Measurements from ENCODE around the gene ZNF8.

ZNF8 gene

DNA sequence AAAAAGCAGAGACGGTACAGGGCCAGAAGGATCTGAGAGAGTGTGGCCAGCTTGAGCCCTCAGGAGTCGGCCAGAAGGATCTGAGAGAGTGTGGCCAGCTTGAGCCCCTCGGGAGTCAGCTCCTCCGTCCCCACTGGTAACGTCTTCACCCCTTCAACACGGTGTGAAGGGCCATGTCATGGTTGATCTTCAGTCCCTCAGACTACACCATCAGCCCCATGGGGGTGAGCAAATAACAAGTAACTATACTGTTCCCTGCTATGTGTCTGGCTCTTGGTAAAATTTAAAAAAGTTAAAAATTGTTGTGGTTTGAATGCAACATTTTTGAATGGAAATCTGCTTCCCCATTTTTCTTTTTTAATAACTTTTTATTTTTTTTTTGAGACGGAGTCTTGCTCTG, 1.6 kb upstream of the ZNF8 start:
- peaks cover 18 to 25% of the 10 kb centered on the region in 2 donors for H3K4me1 Mint-ChIP-seq
- H3K27me3 Mint-ChIP-seq: no peaks in the 10 kb centered on the region
- H3K9me3 Mint-ChIP-seq: peaks cover 5 to 6% of the 10 kb centered on the region in 2 donors
- H3K27ac Mint-ChIP-seq: peak overlapping the region; percentile 31
- peak overlapping the region; percentile 50 to 55 for H3K4me3 Mint-ChIP-seq
- H3K36me3 Mint-ChIP-seq: peaks cover 47 to 71% of the 10 kb centered on the region in 2 donors
- ATAC-seq (replicated peaks) (no peak), DNase-seq (no peak)

- DNase-seq: no peak
- peaks cover 42 to 68% of the 10 kb centered on the region in 2 donors for H3K36me3 Mint-ChIP-seq
- ATAC-seq (replicated peaks): peak; percentile 2 to 12
Observed at GRCh38 chr19:58277748-58278540, 811 bp upstream of the ZNF8 start.

DNA sequence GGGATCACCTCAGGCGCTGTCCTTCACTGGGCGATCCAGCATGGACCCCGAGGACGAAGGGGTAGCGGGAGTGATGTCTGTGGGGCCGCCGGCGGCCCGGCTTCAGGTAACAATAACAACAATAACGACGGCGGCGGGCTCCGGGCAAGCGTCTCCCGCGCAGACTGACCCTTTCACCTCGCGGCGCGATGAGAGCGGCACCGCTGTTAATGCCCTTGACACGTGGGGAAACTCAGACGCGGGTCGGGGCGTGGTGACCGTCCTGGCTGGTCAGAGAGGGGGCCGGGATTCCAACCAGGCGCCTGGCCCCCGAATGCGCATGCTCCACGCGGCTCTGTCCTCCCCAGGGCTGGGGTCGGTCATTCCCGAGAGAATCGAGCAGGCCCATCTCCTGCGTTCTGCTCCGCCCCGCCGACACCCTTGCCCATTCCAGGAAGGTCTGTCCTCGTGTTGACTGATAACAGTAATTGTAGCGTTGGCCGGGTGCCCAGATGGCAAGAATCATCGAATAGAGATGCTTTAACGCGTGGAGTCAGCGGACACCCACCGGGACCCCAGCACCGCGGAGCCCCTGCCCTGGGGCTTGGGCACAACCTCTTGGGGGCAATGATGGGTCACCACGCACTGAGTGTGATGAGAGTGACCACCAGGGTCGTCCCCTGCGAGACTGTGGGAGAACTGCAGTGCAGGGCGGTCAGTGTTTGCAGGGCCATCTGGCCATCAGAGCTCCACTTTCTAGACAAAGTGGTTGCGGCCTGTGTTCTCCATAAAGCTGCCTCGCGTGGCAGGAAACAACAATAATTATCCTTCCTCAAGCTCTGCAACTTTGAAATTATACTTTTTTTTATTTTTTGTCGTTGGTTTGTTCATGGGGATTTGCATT, 528 bp downstream of the ZNF8 start:
- H3K9me3 Mint-ChIP-seq: peaks cover 3 to 5% of the 10 kb centered on the region in 2 donors

More at GRCh38 chr19:58277748-58278540, 811 bp upstream of the ZNF8 start:
- peak overlapping the region; percentile 94 to 98 for H3K4me3 Mint-ChIP-seq
- peaks cover 20 to 25% of the 10 kb centered on the region in 2 donors for H3K4me1 Mint-ChIP-seq
- no peaks in the 10 kb centered on the region for H3K27me3 Mint-ChIP-seq
- peak overlapping the region; percentile 99 for H3K27ac Mint-ChIP-seq
- H3K9me3 Mint-ChIP-seq: peaks cover 3 to 5% of the 10 kb centered on the region in 2 donors

GRCh38 chr19:58279925-58280316, 1.2 kb downstream of the ZNF8 start:
- Mint-ChIP-seq H3K27me3 (no peaks in the 10 kb centered on the region), H3K4me1 (peaks cover 20 to 25% of the 10 kb centered on the region in 2 donors), H3K4me3 (peak overlapping the region; percentile 94 to 98), H3K36me3 (peaks cover 32 to 53% of the 10 kb centered on the region in 2 donors), H3K27ac (peak overlapping the region; percentile 4), H3K9me3 (peaks cover 3 to 5% of the 10 kb centered on the region in 2 donors)
- no peak for ATAC-seq (replicated peaks)
- DNase-seq: no peak

More for the DNA sequence above, 528 bp downstream of the ZNF8 start:
- ATAC-seq (replicated peaks) (peak; percentile 26 to 30), DNase-seq (peak; percentile 37)
- peaks cover 20 to 25% of the 10 kb centered on the region in 2 donors for H3K4me1 Mint-ChIP-seq
- peak overlapping the region; percentile 99 for H3K27ac Mint-ChIP-seq
- no peaks in the 10 kb centered on the region for H3K27me3 Mint-ChIP-seq
- H3K36me3 Mint-ChIP-seq: peaks cover 38 to 57% of the 10 kb centered on the region in 2 donors
- H3K4me3 Mint-ChIP-seq: peak overlapping the region; percentile 94 to 98

DNA sequence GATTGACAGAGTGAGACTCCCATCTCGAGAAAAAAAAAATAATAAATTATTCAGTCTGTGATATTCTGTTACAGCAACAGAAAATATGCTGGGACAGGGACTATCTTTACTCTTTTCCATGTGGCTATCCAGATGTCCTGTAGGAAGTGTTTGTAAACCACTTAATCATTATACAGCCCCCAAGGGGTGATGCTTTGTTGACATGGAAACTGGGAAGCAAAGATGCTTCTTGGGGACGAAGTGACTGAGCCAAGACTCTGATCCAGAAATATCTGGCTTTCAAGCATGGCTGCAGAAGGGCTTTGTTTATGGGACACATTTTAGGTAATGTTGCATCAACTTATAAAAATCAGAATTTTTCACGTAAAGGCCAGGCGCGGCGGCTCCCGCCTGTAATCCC, 5.4 kb downstream of the ZNF8 start:
- no peak for ATAC-seq (replicated peaks)
- peaks cover 18 to 25% of the 10 kb centered on the region in 2 donors for H3K4me1 Mint-ChIP-seq
- peaks cover 0 to 5% of the 10 kb centered on the region in 2 donors for H3K9me3 Mint-ChIP-seq
- H3K27ac Mint-ChIP-seq: no peak overlapping the region
- DNase-seq: no peak
- peaks cover 43 to 66% of the 10 kb centered on the region in 2 donors for H3K36me3 Mint-ChIP-seq
- H3K4me3 Mint-ChIP-seq: no peak overlapping the region
- no peaks in the 10 kb centered on the region for H3K27me3 Mint-ChIP-seq

- Mint-ChIP-seq H3K4me1 (peaks cover 0 to 8% of the 10 kb centered on the region in 2 donors), H3K27ac (no peak overlapping the region), H3K4me3 (no peak overlapping the region), H3K9me3 (peaks cover 25 to 32% of the 10 kb centered on the region in 2 donors), H3K27me3 (no peaks in the 10 kb centered on the region), H3K36me3 (peaks cover 66 to 94% of the 10 kb centered on the region in 2 donors)
- ATAC-seq (replicated peaks) (no peak), DNase-seq (no peak)
Observed at GRCh38 chr19:58291943-58292342, 13.2 kb downstream of the ZNF8 start.

DNA sequence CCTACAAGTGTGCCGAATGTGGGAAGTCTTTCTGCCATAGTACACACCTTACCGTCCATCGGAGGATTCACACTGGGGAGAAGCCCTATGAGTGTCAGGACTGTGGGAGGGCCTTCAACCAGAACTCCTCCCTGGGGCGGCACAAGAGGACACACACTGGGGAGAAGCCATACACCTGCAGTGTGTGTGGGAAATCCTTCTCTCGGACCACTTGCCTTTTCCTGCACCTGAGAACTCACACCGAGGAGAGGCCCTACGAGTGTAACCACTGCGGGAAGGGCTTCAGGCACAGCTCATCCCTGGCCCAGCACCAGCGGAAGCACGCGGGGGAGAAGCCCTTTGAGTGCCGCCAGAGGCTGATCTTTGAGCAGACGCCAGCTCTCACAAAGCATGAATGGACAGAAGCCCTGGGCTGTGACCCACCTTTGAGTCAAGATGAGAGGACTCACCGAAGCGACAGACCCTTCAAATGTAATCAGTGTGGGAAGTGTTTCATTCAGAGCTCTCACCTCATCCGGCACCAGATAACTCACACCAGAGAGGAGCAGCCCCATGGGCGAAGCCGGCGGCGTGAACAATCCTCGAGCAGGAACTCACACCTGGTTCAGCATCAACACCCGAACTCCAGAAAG, 16.1 kb downstream of the ZNF8 start:
- Mint-ChIP-seq H3K27ac (no peak overlapping the region), H3K27me3 (no peaks in the 10 kb centered on the region), H3K9me3 (peaks cover 25 to 32% of the 10 kb centered on the region in 2 donors)

DNA sequence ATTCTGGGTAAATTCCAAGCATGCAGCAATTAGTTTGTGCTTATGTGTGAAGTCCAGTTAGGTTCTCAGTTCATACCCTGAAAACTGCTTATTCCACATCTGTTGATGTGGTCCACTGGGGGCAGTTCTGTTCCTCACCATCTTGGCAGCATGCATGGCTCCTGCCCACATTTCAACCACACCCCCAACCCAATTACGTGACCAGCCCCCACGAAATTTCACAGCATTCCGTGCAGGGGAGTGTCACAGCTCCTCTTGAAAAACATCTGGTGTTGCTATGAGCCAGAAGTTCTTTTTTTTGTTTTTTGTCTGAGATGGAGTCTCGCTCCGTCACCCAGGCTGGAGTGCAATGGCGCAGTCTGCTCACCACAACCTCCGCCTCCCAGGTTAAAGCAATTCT, 17.3 kb downstream of the ZNF8 start:
- peaks cover 0 to 7% of the 10 kb centered on the region in 2 donors for H3K4me1 Mint-ChIP-seq
- DNase-seq (no peak), ATAC-seq (replicated peaks) (no peak)
- peaks cover 69 to 92% of the 10 kb centered on the region in 2 donors for H3K36me3 Mint-ChIP-seq
- H3K27ac Mint-ChIP-seq: no peak overlapping the region
- peaks cover 25 to 30% of the 10 kb centered on the region in 2 donors for H3K9me3 Mint-ChIP-seq
- H3K4me3 Mint-ChIP-seq: no peak overlapping the region
- H3K27me3 Mint-ChIP-seq: no peaks in the 10 kb centered on the region

More for the DNA sequence above, 16.1 kb downstream of the ZNF8 start:
- peaks cover 62 to 88% of the 10 kb centered on the region in 2 donors for H3K36me3 Mint-ChIP-seq
- H3K4me3 Mint-ChIP-seq: no peak overlapping the region
- no peak for ATAC-seq (replicated peaks)
- H3K4me1 Mint-ChIP-seq: peaks cover 0 to 8% of the 10 kb centered on the region in 2 donors
- no peak for DNase-seq

DNA sequence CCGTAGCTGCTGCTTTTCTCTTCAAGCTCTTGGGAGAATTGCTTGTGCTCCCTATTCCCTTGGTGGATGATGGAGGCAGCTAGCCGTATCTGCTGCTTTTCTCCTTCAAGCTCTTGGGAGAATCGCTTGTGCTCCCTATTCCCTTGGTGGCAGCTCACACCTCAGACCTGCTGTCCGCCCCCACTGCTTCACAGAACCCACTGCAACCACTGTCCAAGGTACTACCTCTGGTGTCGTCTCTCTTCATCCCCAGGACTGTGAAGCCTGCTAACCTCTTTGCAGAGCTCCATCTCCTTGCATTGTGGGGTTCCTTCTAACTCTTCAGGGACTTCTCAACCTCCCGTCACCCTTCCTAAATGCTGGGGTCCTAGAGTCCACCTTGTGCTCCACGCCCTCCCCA, 21.9 kb downstream of the ZNF8 start:
- Mint-ChIP-seq H3K36me3 (peaks cover 50 to 76% of the 10 kb centered on the region in 2 donors), H3K4me1 (peaks cover 9 to 16% of the 10 kb centered on the region in 2 donors), H3K9me3 (no peaks in the 10 kb centered on the region), H3K27me3 (no peaks in the 10 kb centered on the region), H3K27ac (no peak overlapping the region), H3K4me3 (no peak overlapping the region)
- no peak for ATAC-seq (replicated peaks)
- DNase-seq: no peak

DNA sequence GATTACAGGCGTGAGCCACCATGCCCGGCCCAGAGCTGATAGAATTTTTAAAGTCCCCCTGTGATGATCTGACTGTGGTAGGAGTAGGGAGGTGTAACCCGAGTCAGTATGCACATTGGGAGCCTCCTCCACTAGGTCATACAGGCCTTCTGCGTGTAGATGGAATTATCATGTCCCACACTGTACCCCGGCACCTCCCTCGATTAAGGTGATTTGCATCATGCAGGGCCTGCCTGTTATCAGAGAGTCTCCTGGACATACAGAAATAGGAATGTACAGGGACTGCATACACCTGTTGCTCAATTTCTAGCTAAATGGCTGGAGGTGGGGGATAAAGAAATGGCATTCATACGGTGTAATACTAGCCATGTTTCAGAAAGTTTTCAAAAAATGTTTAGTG, 25.5 kb downstream of the ZNF8 start:
- H3K9me3 Mint-ChIP-seq: no peaks in the 10 kb centered on the region
- no peak for ATAC-seq (replicated peaks)
- peak overlapping the region; percentile 3 for H3K27ac Mint-ChIP-seq
- peak overlapping the region; percentile 97 for H3K4me3 Mint-ChIP-seq
- H3K27me3 Mint-ChIP-seq: no peaks in the 10 kb centered on the region
- DNase-seq: no peak
- H3K36me3 Mint-ChIP-seq: peaks cover 51 to 68% of the 10 kb centered on the region in 2 donors
- peaks cover 15 to 24% of the 10 kb centered on the region in 2 donors for H3K4me1 Mint-ChIP-seq

DNA sequence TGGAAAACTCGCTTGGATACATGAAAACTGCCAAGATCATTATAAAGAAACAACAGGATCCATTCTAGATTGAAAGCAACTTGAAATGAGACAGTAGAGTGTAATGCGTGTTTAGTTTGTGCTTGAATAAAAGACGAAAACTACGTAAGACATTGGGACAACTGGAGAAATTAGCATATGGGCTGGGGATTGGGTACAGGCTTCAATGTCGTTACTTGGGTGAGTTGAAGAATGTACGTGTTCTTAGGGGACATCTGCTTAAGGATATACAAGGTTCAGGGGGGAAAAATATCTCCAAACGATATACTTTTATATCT, 26.0 kb downstream of the ZNF8 start:
- peak overlapping the region; percentile 97 for H3K4me3 Mint-ChIP-seq
- H3K27ac Mint-ChIP-seq: peak overlapping the region; percentile 99
- peaks cover 15 to 24% of the 10 kb centered on the region in 2 donors for H3K4me1 Mint-ChIP-seq
- DNase-seq (no peak), ATAC-seq (replicated peaks) (peak; percentile 9 to 10)
- H3K27me3 Mint-ChIP-seq: no peaks in the 10 kb centered on the region
- H3K9me3 Mint-ChIP-seq: no peaks in the 10 kb centered on the region
- H3K36me3 Mint-ChIP-seq: peaks cover 54 to 70% of the 10 kb centered on the region in 2 donors

DNA sequence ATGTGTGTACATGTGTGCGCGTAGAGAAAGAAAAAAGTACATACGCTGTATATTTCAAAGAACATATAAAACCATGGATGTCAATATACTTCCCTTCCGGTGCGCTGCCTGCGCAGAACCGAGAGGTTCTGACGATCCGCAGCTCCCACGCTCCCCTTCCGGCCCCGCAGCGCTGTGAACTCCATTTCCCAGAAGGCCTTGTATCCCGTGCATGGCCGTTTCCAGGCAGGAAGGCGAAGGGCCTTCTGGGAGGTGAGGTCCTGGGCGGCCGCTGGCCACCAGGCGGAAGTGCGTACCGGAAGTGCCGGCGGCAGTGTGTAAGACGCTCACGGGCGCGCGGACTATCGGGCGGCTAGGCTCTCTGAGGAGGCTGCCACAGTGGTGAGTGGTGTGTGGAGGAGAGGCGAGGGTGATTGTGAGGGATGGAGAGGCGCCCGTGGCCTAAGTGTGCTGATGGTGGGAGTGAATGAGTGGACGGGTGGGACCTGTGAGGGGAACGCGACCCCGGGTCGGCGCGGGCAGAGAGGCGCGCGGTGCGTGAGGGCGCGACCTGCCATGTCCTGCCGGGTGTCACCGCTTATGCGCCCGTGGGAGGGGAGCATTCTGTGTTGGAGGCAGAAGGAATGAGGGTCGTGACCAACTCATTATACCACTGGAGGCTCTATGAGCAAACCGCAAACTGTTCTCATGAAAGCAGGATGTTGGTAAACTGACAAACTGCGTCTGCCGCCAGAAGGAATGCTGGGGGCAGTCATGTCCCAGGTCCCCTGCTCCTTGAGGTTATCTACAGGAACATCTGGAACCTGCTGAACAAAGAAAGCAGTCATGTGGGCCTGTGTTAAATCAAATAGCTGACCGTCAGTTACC, 26.5 kb downstream of the ZNF8 start, which contains the start of gene ERVK3-1:
Gene ERVK3-1, plus strand, starts transcription at position 313 of the 867 bp plus-strand sequence. CDS start 6,792 bp downstream, outside the sequence.
- Mint-ChIP-seq H3K27me3 (no peaks in the 10 kb centered on the region), H3K27ac (peak within 1 kb of the TSS; percentile 99), H3K9me3 (peaks cover 0 to 4% of the 10 kb centered on the region in 2 donors), H3K4me1 (peaks cover 15 to 29% of the 10 kb centered on the region in 2 donors), H3K4me3 (peak within 1 kb of the TSS; percentile 97), H3K36me3 (peaks cover 55 to 69% of the 10 kb centered on the region in 2 donors)
- DNase-seq (peak; percentile 94), ATAC-seq (replicated peaks) (peak; percentile 98 to 99)

GRCh38 chr19:58305932-58306323, 27.2 kb downstream of the ZNF8 start:
- DNase-seq: no peak
- Mint-ChIP-seq H3K4me1 (peaks cover 15 to 35% of the 10 kb centered on the region in 2 donors), H3K27me3 (no peaks in the 10 kb centered on the region), H3K9me3 (peaks cover 0 to 4% of the 10 kb centered on the region in 2 donors), H3K4me3 (peak overlapping the region; percentile 97), H3K27ac (peak overlapping the region; percentile 99), H3K36me3 (peaks cover 54 to 68% of the 10 kb centered on the region in 2 donors)
- no peak for ATAC-seq (replicated peaks)

Measured in stimulated activated naive B cell treated with anti-CD40 and anti-IgM and Interleukin-4, amounts not matched to agents 10 μg/mL and 1 μg/mL and 100 μg/mL, for 72 hours (primary cell).